Renal pelvis (tissue), 4 donors: ENCODE results near the gene CFAP46. TPM values are rescaled to one million over a fixed set of nuclear protein-coding genes. Genes with fewer than 3 reads are reported as not detected.
"Not testable (repeated sequence)": the region's sequence is repeated elsewhere in the genome, so short reads cannot be mapped to it uniquely, and the experiment has no call there.

Experiments used
- DNase-seq: peaks from one replicate; pipeline ENCODE4 v3.0.0-alpha.2; 2013
- polyA plus RNA-seq, 3 donors: library from polyadenylated mRNA; unstranded; fragments of 120-200 nt; gene quantifications; one replicate each; pipeline ENCODE4 v1.2.1, GENCODE V29; 2013; ENCODE audit not compliant: insufficient read length in 3 of 3

CFAP46 gene
- polyA plus RNA-seq, 3 donors, result 7.4 to 11.3 (median 11.2) TPM

- DNase-seq, result no peak
These were observed 114.4 kb downstream of the CFAP46 start for GRCh38 chr10:132827861-132828539.

- DNase-seq, result no peak
These were observed 115.0 kb downstream of the CFAP46 start for GRCh38 chr10:132827423-132827789.

GRCh38 chr10:132826524-132827422 lies 115.6 kb downstream of the CFAP46 start:
- DNase-seq, result no peak

- DNase-seq, result not testable (repeated sequence)
These were observed 116.4 kb downstream of the CFAP46 start for GRCh38 chr10:132825783-132826523.

- no peak for DNase-seq
These were observed 122.3 kb downstream of the CFAP46 start for GRCh38 chr10:132820056-132820455.

- no peak for DNase-seq
These were observed 124.6 kb downstream of the CFAP46 start for GRCh38 chr10:132817701-132818211.

GRCh38 chr10:132816718-132817117 lies 125.7 kb downstream of the CFAP46 start:
- DNase-seq, result no peak

GRCh38 chr10:132815168-132815857 lies 127.1 kb downstream of the CFAP46 start:
- DNase-seq, result no peak

- DNase-seq, result no peak
These were observed 127.9 kb downstream of the CFAP46 start for GRCh38 chr10:132814469-132814856.

- no peak for DNase-seq
These were observed 128.6 kb downstream of the CFAP46 start for GRCh38 chr10:132813560-132814468.

GRCh38 chr10:132813001-132813401 lies 129.4 kb downstream of the CFAP46 start:
- no peak for DNase-seq

- DNase-seq, result no peak
These were observed 129.8 kb downstream of the CFAP46 start for GRCh38 chr10:132812520-132812919.

- no peak for DNase-seq
These were observed 130.4 kb downstream of the CFAP46 start for GRCh38 chr10:132811891-132812481.

GRCh38 chr10:132810807-132811700 lies 131.3 kb downstream of the CFAP46 start:
- DNase-seq, result no peak

GRCh38 chr10:132810141-132810806 lies 132.1 kb downstream of the CFAP46 start:
- DNase-seq, result no peak

- DNase-seq, result no peak
These were observed 132.9 kb downstream of the CFAP46 start for GRCh38 chr10:132809232-132810140.
